ENCODE results near the gene CYGB. TPM values are rescaled to one million over a fixed set of nuclear protein-coding genes. Genes with fewer than 3 reads are reported as not detected.

CYGB gene
- total and polyA plus RNA-seq, 10 of the 15 experiments (the other 5 are each of a cell fraction or from before 2014, with no cell fraction given) = 0.34 TPM; not detected in 9

GRCh38 chr17:76579281-76579680, 41.8 kb upstream of the CYGB start:
- Histone ChIP-seq H3K9ac (ENCODE audit: control insufficient read depth, insufficient read depth, low read length) (no peak overlapping the region), H3K36me3 (ENCODE audit: control insufficient read depth in 2 of 2, insufficient read depth in 2 of 2, low read length in 1 of 2) (no peaks in the 10 kb centered on the region), H3K27me3 (replicated peaks in 1 of 2; ENCODE audit: control insufficient read depth in 2 of 2, insufficient read depth in 2 of 2, low read length in 1 of 2) (no peaks in the 10 kb centered on the region), H3K79me2 (ENCODE audit: control insufficient read depth, insufficient read depth, low read length) (no peaks in the 10 kb centered on the region), H3K27ac (ENCODE audit: control insufficient read depth, insufficient read depth) (no peak overlapping the region), H2AFZ (ENCODE audit: control insufficient read depth, low read depth, low read length) (peak overlapping the region; percentile 5; the same call in 1 of the 2 replicates), H3K4me3 (no peak overlapping the region), H4K20me1 (ENCODE audit: control insufficient read depth, insufficient read depth) (no peaks in the 10 kb centered on the region), H3K9me3 (replicated peaks; ENCODE audit: control insufficient read depth, insufficient read depth, low read length) (no peaks in the 10 kb centered on the region), H3K4me2 (ENCODE audit: control insufficient read depth, insufficient read depth) (peak overlapping the region; percentile 34), H3K4me1 (ENCODE audit: control insufficient read depth, insufficient read depth, low read length) (peaks cover 24% of the 10 kb centered on the region)
- POLR2A ChIA-PET = interaction anchor here (1.0 kb wide), 1 partner anchor 16 kb away, joined by 3 read pairs; no protein-coding TSS in a partner anchor
- SMC1A ChIA-PET (ENCODE audit: uncharacterized antibody, unreplicated experiment) = interaction anchor here (0.6 kb wide), 1 partner anchor 19 kb away, joined by 3 read pairs; no protein-coding TSS in a partner anchor
- BruUV-seq (replicated peaks) = no TSS peak
- RAD21 ChIA-PET (ENCODE audit: unreplicated experiment) = interaction anchor here (0.9 kb wide), 1 partner anchor 19 kb away, joined by 3 read pairs; no protein-coding TSS in a partner anchor
- peak; percentile 75 for ATAC-seq
- no peak for DNase-seq (ENCODE audit: low read depth, low spot score)
- CTCF ChIA-PET = interaction anchor here (0.6 to 3.0 kb wide), 4 partner anchors 12 to 45 kb away, joined by 3 to 13 read pairs (median 4); no protein-coding TSS in a partner anchor
- intact Hi-C loops (cut with micrococcal nuclease; ENCODE audit: unreplicated experiment) = no loop called here
- TF ChIP-seq IRF4 (IDR thresholded peaks at IDR 0.05; ENCODE audit: low read depth, low read length) = peak; percentile 34; the same call in 1 of the 2 replicates
- TF ChIP-seq RELA (IDR thresholded peaks at IDR 0.05; ENCODE audit: borderline replicate concordance, partially characterized antibody) = no peak
- no peak for TF ChIP-seq CHD1 (IDR thresholded peaks at IDR 0.05; ENCODE audit: low read depth, low read length)
- TF ChIP-seq SPI1 (IDR thresholded peaks at IDR 0.05; ENCODE audit: borderline replicate concordance, insufficient read depth, low read depth, low read length) = no peak
- 3% methylated on average over 2 of the region's 2 CpGs for WGBS (ENCODE audit: insufficient coverage, insufficient replicate concordance, low lambda C conversion rate, missing lambda C conversion rate)
- no peak for FAIRE-seq
- in situ Hi-C loops (cut with MboI) = no loop called here

- Histone ChIP-seq H3K79me2 (ENCODE audit: control insufficient read depth, insufficient read depth, low read length) (no peaks in the 10 kb centered on the region), H3K27me3 (replicated peaks in 1 of 2; ENCODE audit: control insufficient read depth in 2 of 2, insufficient read depth in 2 of 2, low read length in 1 of 2) (no peaks in the 10 kb centered on the region), H3K4me1 (ENCODE audit: control insufficient read depth, insufficient read depth, low read length) (peaks cover 24% of the 10 kb centered on the region), H3K4me3 (no peak overlapping the region), H3K9me3 (replicated peaks; ENCODE audit: control insufficient read depth, insufficient read depth, low read length) (no peaks in the 10 kb centered on the region), H3K27ac (ENCODE audit: control insufficient read depth, insufficient read depth) (no peak overlapping the region), H3K36me3 (ENCODE audit: control insufficient read depth in 2 of 2, insufficient read depth in 2 of 2, low read length in 1 of 2) (no peaks in the 10 kb centered on the region), H3K4me2 (ENCODE audit: control insufficient read depth, insufficient read depth) (no peak overlapping the region), H2AFZ (ENCODE audit: control insufficient read depth, low read depth, low read length) (no peak overlapping the region), H4K20me1 (ENCODE audit: control insufficient read depth, insufficient read depth) (no peaks in the 10 kb centered on the region), H3K9ac (ENCODE audit: control insufficient read depth, insufficient read depth, low read length) (no peak overlapping the region)
- in situ Hi-C loops (cut with MboI) = no loop called here
- ChIA-PET SMC1A (ENCODE audit: uncharacterized antibody, unreplicated experiment) (interaction anchor here (1.0 to 1.3 kb wide), 2 partner anchors 19 to 21 kb away, joined by 3 to 5 read pairs; no protein-coding TSS in a partner anchor), CTCF (interaction anchor here (0.6 to 2.1 kb wide), 4 partner anchors 11 to 45 kb away, joined by 3 to 12 read pairs (median 5); no protein-coding TSS in a partner anchor), RAD21 (ENCODE audit: unreplicated experiment) (interaction anchor here (0.9 kb wide), 2 partner anchors 20 to 35 kb away, joined by 3 read pairs; no protein-coding TSS in a partner anchor), POLR2A (no interaction called here)
- DNase-seq (ENCODE audit: low read depth, low spot score) (no peak), FAIRE-seq (no peak), ATAC-seq (no peak)
- intact Hi-C loops (cut with micrococcal nuclease; ENCODE audit: unreplicated experiment) = no loop called here
- 69% methylated on average over 5 of the region's 5 CpGs for WGBS (ENCODE audit: insufficient coverage, insufficient replicate concordance, low lambda C conversion rate, missing lambda C conversion rate)
- TF ChIP-seq BRCA1 (IDR thresholded peaks at IDR 0.05; ENCODE audit: low read depth, low read length) = no peak
- no peak for TF ChIP-seq POLR2AphosphoS2 (IDR thresholded peaks at IDR 0.05; ENCODE audit: low read depth, low read length)
- BruUV-seq (replicated peaks) = no TSS peak
Measured at GRCh38 chr17:76578376-76578775, 40.9 kb upstream of the CYGB start.
